ENCODE data around the gene RANBP3.
"Not testable (repeated sequence)": the region's sequence is repeated elsewhere in the genome, so short reads cannot be mapped to it uniquely, and the experiment has no call there.

RANBP3 gene

GRCh38 chr19:5882421-5882968, 95.4 kb downstream of the RANBP3 start:
- no peak overlapping the region for H3K27ac ChIP-seq
- TF ChIP-seq CTCF (IDR thresholded peaks at IDR 0.05) (no peak), ZFX (IDR thresholded peaks at IDR 0.05; ENCODE audit: borderline replicate concordance) (no peak)

GRCh38 chr19:5881543-5882299, 96.2 kb downstream of the RANBP3 start:
- TF ChIP-seq CTCF (IDR thresholded peaks at IDR 0.05) (no peak), ZFX (IDR thresholded peaks at IDR 0.05; ENCODE audit: borderline replicate concordance) (no peak)
- H3K27ac ChIP-seq, result no peak overlapping the region

DNA sequence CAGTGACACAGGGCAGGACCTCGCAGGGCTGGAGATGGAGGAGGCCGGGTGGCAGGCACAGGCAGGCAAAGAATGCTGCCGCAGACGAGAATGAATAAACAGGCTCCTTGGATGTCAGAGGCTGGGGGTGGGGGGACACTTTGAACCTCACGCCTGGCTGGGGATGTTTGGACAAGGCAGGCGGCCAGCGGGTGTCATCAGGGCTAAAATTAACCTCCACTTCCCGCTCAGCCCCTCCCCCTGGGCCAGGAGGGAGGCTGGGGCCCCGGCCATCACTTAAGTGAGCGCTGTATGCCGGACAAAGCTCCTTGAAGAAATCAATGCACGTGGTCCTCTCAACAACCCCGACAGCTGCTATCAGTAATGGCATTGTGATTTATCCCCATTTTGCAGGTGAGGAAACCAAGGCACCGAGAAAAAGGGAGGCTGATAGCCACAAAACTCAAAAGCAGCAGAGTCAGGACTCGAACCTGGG, 97.3 kb downstream of the RANBP3 start:
- no peak overlapping the region for H3K27ac ChIP-seq

DNA sequence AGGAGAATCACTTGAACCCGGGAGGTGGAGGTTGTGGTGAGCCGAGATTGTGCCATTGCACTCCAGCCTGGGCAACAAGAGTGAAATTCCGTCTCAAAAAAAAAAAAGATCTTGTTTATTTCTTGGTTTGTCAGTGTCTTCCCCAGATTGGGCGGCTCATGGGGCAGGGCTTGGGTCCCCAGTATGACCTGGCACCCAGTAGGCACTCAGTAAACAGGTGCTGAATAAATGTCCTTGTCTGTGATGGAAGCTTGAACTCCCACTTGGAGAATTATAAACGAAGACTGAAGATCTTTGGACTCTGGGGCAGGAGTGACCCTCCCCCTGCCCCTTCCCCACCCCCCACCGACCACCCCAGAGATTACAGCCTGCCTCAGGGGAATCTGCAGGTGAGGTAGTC, 97.7 kb downstream of the RANBP3 start:
- TF ChIP-seq ZFX (IDR thresholded peaks at IDR 0.05; ENCODE audit: borderline replicate concordance), result no peak
- TF ChIP-seq CTCF (IDR thresholded peaks at IDR 0.05), result no peak
- no peak overlapping the region for H3K27ac ChIP-seq

More for the DNA sequence above, 97.3 kb downstream of the RANBP3 start:
- TF ChIP-seq ZFX (IDR thresholded peaks at IDR 0.05; ENCODE audit: borderline replicate concordance), result no peak
- TF ChIP-seq CTCF (IDR thresholded peaks at IDR 0.05), result no peak

- TF ChIP-seq ZFX (IDR thresholded peaks at IDR 0.05; ENCODE audit: borderline replicate concordance), result no peak
- TF ChIP-seq CTCF (IDR thresholded peaks at IDR 0.05), result no peak
- no peak overlapping the region for H3K27ac ChIP-seq
Measured at GRCh38 chr19:5877882-5878281, 100.1 kb downstream of the RANBP3 start.

GRCh38 chr19:5877427-5877826, 100.5 kb downstream of the RANBP3 start:
- H3K27ac ChIP-seq, result no peak overlapping the region
- TF ChIP-seq CTCF (IDR thresholded peaks at IDR 0.05), result no peak
- TF ChIP-seq ZFX (IDR thresholded peaks at IDR 0.05; ENCODE audit: borderline replicate concordance), result no peak

DNA sequence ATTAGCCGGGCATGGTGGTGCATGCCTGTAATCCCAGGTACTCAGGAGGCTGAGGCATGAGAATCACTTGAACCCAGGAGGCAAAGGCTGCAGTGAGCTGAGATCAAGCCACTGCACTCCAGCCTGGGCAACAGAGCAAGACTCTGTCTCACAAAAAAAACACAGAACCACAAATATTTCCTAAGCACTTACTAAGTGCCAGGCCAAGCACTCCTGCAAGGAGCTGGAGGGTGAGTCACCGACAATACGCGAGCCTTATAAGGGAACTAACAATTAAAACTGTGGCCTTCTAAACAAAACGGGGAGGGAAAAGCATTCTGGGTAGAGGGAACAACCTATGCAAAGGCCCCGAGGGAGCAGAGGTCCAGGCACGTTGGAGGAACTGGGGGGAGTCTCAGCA, 103.4 kb downstream of the RANBP3 start:
- H3K27ac ChIP-seq, result not testable (repeated sequence)
